GM12891 (cell line): ENCODE measurements around the gene MYO7A.
A peak's percentile ranks its signal among the peaks of the same experiment; 100 is the strongest.

Experiments used
- DNase-seq: peaks from one replicate; pipeline ENCODE4 v3.0.0; 2011; ENCODE audit warnings: low spot score; ENCODE audit not compliant: insufficient read length
- FAIRE-seq: peaks from 2 replicates; lab custom pipeline; 2011; peaks lifted over from hg19 to GRCh38; lab: Jason Lieb, UNC
- PAX5 ChIP-seq: IDR thresholded peaks from 2 replicates; pipeline ENCODE4 v1.6.1; 2011; ENCODE audit warnings: low read length, moderate library complexity, mild to moderate bottlenecking; ENCODE audit not compliant: insufficient read depth, severe bottlenecking
- POLR2A ChIP-seq: IDR thresholded peaks from 2 replicates; pipeline ENCODE4 v1.6.1; 2011; ENCODE audit warnings: low read depth, low read length, control low read depth
- POLR2AphosphoS5 ChIP-seq: IDR thresholded peaks from 2 replicates; pipeline ENCODE4 v1.6.1; 2011; ENCODE audit warnings: low read depth, low read length, control low read depth
- POU2F2 ChIP-seq: IDR thresholded peaks from 2 replicates; pipeline ENCODE4 v1.6.1; 2011; ENCODE audit warnings: low read depth, mild to moderate bottlenecking, control low read depth, low read length, moderate library complexity
- SPI1 ChIP-seq: IDR thresholded peaks from 2 replicates; pipeline ENCODE4 v1.6.1; 2011; ENCODE audit warnings: low read depth, low read length, control low read depth
- TAF1 ChIP-seq: IDR thresholded peaks from 2 replicates; pipeline ENCODE4 v1.6.1; 2011; ENCODE audit warnings: low read depth, low read length, control low read depth

MYO7A gene

GRCh38 chr11:77204754-77205466 lies 76.9 kb downstream of the MYO7A start:
- DNase-seq (peak; percentile 6), FAIRE-seq (no peak)
- TF ChIP-seq POLR2AphosphoS5 (no peak), POLR2A (no peak), TAF1 (no peak)

- peak; percentile 10 for DNase-seq
- TF ChIP-seq POLR2A (no peak), POLR2AphosphoS5 (no peak), TAF1 (no peak), SPI1 (no peak), PAX5 (no peak), POU2F2 (no peak)
- no peak for FAIRE-seq
These were observed 77.6 kb downstream of the MYO7A start for GRCh38 chr11:77205467-77206263.

GRCh38 chr11:77206264-77207018 lies 78.4 kb downstream of the MYO7A start:
- TF ChIP-seq POU2F2 (no peak), POLR2A (no peak), POLR2AphosphoS5 (no peak), TAF1 (no peak), PAX5 (no peak), SPI1 (no peak)
- DNase-seq (peak; percentile 2), FAIRE-seq (no peak)

- peak; percentile 5 for DNase-seq
- TF ChIP-seq POLR2AphosphoS5 (no peak), POU2F2 (no peak), POLR2A (no peak), SPI1 (no peak), TAF1 (no peak), PAX5 (no peak)
- no peak for FAIRE-seq
These were observed 79.0 kb downstream of the MYO7A start for GRCh38 chr11:77207019-77207485.

GRCh38 chr11:77207618-77208313 lies 79.7 kb downstream of the MYO7A start:
- DNase-seq (peak; percentile 2), FAIRE-seq (no peak)
- no peak for TF ChIP-seq PAX5
- no peak for TF ChIP-seq SPI1
- no peak for TF ChIP-seq TAF1
- no peak for TF ChIP-seq POLR2A
- no peak for TF ChIP-seq POU2F2
- no peak for TF ChIP-seq POLR2AphosphoS5

- no peak for FAIRE-seq
- no peak for DNase-seq
- TF ChIP-seq POU2F2 (no peak), PAX5 (no peak), TAF1 (no peak), POLR2A (no peak)
These were observed 80.5 kb downstream of the MYO7A start for GRCh38 chr11:77208535-77208934.

- no peak for FAIRE-seq
These were observed 81.6 kb downstream of the MYO7A start for GRCh38 chr11:77209663-77210062.

GRCh38 chr11:77211040-77211451 lies 83.0 kb downstream of the MYO7A start:
- FAIRE-seq (no peak), DNase-seq (peak; percentile 2)
- TF ChIP-seq TAF1: no peak
- TF ChIP-seq POLR2A: no peak
- TF ChIP-seq POLR2AphosphoS5: no peak
- no peak for TF ChIP-seq SPI1
- no peak for TF ChIP-seq POU2F2
- TF ChIP-seq PAX5: no peak

More at GRCh38 chr11:77209663-77210062, 81.6 kb downstream of the MYO7A start:
- DNase-seq: no peak
- no peak for TF ChIP-seq POU2F2
- no peak for TF ChIP-seq POLR2AphosphoS5
- TF ChIP-seq SPI1: no peak
- TF ChIP-seq TAF1: no peak
- TF ChIP-seq PAX5: no peak
- no peak for TF ChIP-seq POLR2A
